Measurements from ENCODE around the gene FNDC3B.

The FNDC3B gene

DNA sequence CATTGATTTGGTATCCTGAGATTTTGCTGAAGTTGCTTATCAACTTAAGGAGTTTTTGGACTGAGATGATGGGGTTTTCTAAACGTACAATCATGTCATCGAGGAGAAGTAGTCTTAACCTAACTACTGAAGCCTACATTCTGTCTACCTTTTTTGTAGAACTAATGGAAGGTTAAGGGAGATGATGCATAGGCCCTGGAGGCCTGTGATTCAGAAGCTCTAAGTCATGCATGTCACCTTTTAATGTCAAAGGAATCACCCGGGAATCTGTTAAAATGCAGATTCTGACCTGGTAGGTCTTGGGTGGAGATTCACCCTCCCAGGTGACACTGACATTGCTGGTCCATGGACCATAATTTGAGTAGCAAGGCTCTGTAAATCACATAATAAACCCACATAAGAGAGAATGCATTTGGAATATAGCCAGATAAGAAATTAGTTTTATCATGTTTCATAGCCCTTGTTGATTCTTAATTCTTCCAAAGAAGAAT is 344.0 kb downstream of the FNDC3B start:
- no peak for DNase-seq

DNA sequence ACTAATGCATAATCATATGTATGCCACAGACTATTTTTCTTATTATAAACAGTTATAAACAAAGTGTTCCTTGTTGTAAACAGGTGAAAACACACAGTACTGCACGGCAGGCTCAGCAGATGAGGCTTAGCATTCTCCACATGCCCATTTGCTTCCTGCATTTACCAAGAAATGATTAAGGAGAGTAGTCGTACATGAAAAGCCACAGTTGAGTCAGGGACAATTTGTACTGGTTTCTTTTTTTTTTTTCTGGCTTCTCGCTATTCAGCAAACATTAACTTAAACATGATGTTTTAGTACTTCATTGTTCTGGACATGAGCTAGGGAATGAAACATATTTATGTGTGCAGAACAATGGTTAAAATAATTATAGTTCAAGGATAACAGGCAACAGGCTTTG is 345.5 kb downstream of the FNDC3B start:
- no peak for DNase-seq

DNA sequence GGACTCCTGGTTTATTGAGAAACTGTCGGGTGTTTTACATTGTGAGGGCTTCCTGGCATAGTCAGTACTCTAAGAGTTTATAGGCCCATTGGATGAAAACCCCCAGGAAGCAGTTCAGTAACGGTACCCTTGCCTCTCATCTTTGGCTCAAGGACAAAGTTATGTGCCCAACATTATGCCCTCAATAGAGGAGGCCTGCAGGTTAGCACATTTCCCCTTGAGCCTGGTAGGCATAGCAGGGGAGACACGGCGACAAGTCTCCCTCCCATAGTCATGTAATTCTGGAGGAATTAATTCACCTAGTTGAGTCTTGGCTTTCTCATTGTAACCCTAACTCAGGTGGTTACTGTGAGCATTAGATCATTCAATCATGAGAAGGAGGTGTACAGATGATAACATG is 348.4 kb downstream of the FNDC3B start:
- DNase-seq, result no peak

DNA sequence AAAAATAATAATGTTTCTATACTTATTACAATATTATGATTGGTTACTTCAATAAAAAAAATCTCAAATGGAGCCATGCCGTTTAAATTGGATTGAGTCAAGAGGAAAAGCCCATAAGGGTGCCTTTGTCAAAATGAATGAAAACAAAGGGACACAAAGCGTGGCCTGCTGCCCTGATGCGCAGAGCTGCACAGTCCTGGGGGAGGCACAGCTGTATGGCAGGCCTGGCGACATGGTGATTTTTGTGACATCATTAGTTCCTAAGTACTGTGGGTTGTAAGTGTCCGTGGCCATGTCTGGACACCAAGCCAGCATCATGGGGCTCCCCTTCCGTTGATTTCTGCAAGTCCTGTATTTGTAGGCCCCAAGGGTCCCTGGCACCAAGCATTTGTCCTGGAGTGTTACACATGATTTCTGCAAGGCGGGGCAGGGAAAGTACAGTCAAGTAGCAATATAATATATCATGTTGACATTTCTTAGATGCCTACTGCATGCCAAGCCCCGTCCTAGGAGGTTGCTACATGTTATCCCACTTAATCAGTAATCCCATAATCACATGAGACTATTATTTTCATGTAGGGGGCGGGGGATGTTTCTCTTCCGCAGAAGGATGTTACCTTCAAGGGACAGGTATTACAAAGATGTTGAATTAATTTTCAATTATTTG is 349.2 kb downstream of the FNDC3B start:
- DNase-seq, result no peak

DNA sequence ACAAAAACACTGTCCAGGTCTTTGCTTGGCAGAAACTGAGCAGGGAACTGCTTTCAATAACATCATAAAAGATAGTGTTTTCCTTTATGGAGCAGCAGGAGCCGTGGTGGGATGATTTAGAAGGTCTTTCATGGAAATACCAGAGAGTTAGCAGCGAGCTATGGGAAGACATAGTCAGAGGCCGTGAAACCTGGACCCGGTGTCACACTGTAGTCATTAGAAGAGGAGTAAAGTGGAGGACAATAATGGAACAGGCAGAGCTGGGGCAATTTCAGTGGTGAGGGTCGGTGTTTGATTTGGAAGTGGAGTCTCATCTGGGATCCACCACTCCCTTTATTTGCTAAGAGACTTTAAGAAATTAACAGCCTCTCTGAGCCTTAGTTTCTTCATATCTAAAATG is 351.4 kb downstream of the FNDC3B start:
- DNase-seq, result no peak

DNA sequence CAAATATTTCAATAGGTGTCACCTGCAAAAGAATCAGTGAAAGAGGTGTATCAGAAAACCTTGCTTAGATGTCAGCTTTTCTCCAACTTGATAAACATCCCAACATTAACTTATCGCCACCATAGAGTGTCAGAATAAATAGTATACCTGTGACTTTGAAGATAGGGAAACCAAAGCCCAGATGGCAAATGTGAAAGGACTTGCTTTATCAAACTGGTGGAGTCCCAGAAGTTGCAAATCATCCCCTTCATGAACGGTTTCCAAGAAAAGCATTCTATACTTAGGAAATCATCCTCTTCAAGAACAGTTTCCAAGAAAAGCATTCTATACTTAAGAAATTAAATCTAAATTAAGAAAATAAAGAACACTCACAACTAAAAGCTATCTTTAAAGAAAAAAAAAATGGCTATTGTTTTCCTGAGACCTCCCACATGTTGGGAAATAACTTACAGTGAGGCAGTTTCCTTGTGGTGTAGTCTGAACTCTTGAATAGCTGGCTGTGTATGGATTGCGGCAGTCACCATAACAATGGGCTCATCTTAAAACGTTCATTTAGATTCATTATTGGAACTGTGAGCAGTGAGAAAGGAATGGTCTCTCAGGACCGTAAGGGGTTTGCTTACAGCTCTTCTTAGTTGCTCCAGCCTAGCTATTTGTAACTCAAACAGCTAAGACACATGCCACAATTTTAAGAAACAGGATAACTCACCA is 352.4 kb downstream of the FNDC3B start:
- no peak for DNase-seq

DNA sequence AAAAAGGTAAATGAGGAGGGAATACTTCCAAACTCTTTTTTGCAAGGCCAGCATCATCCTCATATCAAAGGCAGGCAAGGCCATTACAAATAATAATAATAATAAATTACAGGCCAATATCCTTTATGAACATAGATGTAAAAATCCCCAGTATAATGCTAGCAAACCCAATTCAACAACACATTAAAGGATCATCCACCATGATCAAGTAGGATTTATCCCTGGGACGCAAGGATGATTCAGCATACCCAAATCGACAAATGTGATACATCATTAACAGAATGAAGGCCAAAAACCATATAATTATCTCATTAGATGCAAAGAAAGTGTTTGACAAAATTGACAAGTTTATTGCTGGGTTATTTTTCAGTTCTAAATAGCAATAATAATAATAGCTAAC is 355.3 kb downstream of the FNDC3B start:
- no peak for DNase-seq

DNA sequence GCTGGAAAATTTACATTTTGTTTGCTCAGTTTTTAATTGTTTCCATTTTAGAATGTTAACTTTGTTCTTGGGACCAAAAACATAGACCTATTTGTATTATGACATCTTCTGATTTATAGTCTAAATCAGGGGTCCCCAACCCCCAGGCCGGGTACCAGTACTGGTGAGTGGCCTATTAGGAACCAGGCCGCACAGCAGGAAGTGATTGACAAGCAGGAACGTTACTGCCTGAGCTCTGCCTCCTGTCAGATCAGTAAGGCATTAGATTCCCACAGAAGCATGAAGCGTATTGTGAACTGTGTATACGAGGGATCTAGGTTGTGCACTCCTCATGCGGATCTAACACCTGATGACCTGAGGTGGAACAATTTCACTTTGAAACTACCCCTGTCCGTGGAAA is 357.0 kb downstream of the FNDC3B start:
- no peak for DNase-seq

DNA sequence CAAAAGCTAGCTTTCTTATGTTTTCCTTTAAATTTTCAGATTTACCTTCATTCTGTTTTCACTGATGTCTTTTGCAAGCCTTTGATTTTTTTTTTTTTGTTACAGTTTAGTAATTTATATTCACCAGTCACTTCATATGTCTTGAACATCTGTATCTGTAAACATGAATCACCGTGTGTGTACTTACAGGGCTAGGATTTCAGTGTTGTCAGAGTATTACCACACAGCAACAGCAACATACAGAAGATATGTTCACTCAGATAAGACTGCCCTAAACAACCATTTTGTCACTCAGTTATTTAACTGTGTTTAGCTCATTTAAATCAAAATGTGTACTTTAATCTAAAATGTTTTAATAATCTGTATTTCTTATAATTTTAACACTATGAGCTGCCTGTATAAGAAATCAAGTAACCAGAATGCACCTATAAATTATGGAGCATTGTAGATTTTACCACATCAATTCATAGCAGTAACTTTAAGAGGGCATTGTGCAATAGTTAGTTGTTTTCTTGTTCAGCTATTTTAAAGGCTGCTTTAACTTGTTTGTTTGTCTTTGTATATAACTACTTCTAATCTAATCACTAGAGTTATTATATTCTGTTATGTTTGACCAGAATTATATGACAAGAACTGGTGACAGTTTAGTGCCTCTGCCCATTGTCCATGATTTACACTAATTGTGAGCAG is 358.5 kb downstream of the FNDC3B start:
- no peak for DNase-seq

- no peak for DNase-seq
Observed at GRCh38 chr3:172398484-172398883, 359.1 kb downstream of the FNDC3B start.

GRCh38 chr3:172402090-172402489 is 362.7 kb downstream of the FNDC3B start:
- no peak for DNase-seq

DNA sequence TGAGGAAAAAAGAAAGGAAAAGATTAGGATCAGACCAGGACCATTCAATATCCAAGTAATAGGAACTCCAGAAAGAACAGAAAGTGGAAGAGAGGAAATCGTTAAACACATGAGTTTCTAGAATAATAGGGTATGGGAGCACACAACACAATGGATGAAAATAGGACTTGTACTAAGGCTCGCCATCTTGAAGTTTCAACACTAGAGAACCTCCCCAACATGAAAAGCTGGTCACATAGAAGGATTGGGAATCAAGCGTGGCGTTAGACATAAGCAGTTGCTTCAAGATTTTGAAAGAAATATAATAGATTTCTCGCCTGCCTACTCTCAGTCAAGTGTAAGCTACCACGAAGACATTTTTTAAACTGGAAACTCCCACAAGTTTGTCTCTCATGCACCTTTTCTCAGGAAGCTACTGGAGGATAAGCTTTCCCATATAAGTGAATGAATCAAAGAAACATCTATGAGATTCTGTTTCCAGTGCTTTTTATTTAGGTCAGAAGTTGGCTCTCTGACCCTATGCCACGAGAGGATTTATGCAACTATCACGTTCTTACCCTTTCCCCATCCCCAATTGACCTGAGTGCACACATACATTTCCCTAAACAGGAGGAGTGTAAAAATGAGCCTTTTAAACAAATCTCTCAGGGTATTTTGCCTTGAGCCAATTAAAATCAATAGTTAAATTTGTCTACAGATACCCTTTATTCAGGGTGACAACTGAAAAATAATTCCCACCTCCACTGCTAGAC is 363.7 kb downstream of the FNDC3B start:
- DNase-seq, result no peak

DNA sequence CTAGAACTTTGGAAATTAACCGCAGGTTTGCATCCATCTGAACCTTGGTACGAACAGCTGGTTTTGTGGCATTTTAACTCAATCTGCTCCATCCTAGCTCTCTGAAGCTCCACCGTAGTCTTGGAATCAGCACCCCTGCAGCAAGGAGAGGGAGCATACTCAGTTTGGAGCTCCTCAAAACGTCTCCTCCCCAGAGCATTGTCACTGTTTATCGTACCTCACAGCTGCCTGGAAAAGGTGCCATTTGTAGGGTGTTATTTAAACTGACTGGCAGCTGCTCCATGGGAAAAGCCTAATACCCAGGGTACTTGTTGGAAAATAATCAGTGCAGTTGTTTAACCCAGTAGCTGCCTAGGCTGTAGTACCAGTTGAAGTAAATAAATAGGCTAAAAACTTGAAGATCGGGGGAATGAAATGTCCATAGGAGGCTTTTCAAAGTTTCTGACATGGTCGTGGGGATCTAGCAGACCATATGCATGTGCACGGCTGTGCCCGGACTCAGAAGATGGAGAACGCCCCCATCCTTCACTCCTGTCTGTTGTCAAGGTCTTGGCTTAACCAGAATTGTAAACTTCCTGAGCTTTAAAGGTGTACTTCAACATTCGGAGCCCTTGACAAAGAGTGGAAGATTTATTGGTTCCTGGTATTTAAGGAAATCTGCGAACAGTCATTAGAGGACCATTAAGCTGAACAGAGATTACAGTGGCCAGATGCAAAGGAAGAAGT is 365.0 kb downstream of the FNDC3B start:
- no peak for DNase-seq

- no peak for DNase-seq
Observed at GRCh38 chr3:172405914-172406313, 366.5 kb downstream of the FNDC3B start.

- DNase-seq, result no peak
Observed at GRCh38 chr3:172407872-172408271, 368.5 kb downstream of the FNDC3B start.

GRCh38 chr3:172410702-172411477 is 371.5 kb downstream of the FNDC3B start:
- DNase-seq, result no peak

- no peak for DNase-seq
Observed at GRCh38 chr3:172411478-172411947, 372.1 kb downstream of the FNDC3B start.

GRCh38 chr3:172415323-172415722 is 375.9 kb downstream of the FNDC3B start:
- DNase-seq, result no peak

DNA sequence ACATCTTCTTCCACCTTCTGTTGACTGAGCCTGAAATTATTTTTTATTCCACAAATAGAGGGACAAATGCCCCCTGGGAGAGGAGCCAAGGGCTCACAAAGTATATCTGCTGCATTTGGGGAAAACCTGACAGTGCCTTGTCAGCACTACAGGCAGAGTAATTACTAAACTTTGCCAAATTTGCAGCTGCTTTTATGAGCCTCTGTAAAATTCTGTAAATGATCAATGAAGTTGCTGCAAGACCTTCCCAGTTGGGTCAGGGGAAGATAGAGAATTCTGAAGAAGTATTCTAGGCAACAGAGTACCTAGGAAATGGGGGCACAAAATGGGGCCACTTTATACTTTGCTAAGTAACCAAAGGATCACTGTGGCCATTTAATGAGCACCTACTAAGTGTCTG is 398.3 kb downstream of the FNDC3B start:
- DNase-seq, result no peak

GRCh38 chr3:172438186-172438585 is 398.8 kb downstream of the FNDC3B start:
- no peak for DNase-seq

GRCh38 chr3:172441581-172441980 is 402.2 kb downstream of the FNDC3B start:
- no peak for DNase-seq

GRCh38 chr3:172442606-172443005 is 403.2 kb downstream of the FNDC3B start:
- DNase-seq, result no peak
